IMR-90 (cell line): Measurements from ENCODE around the gene TTC9. TPM values are rescaled to one million over a fixed set of nuclear protein-coding genes. Genes with fewer than 3 reads are reported as not detected.

ENCODE experiments used
- ATAC-seq: fragments of 200-7000 bp; cut with Tn5 transposase; 2 replicates; pipeline ENCODE4 v1.9.1; 2020; ENCODE audit warnings: low read depth, mild to moderate bottlenecking, moderate library complexity
- BruUV-seq: library from RNA; stranded (reverse); fragments of 400-500 nt; replicated peaks from 2 replicates; lab custom pipeline; 2021; lab: Mats Ljungman, UMichigan
- CTCF ChIA-PET: fragments of 300-600 bp; formaldehyde crosslinking; extraction: SDS; loops from one replicate; lab custom pipeline; 2021; ENCODE audit warnings: antibody characterized with exemption; lab: Yijun Ruan, JAX
- POLR2A ChIA-PET: fragments of 300-600 bp; sonication (Branson Sonifier 250); formaldehyde crosslinking; loops from one replicate; lab custom pipeline; 2022; ENCODE audit warnings: antibody characterized with exemption; ENCODE audit not compliant: unreplicated experiment; lab: Charles Lee
- DNase-seq: peaks from one replicate; pipeline ENCODE4 v3.0.0; 2013
- H2AFZ ChIP-seq: replicated peaks from 2 replicates; pipeline ENCODE3; 2013; ENCODE audit warnings: low read length, mild to moderate bottlenecking; ENCODE audit not compliant: poor library complexity
- H2AK5ac ChIP-seq: 2 replicates; pipeline ENCODE4 v1.6.1; 2013; ENCODE audit warnings: low read depth, low read length, inconsistent platforms
- H2AK9ac ChIP-seq: replicated peaks from 2 replicates; pipeline ENCODE3; 2013; ENCODE audit warnings: mild to moderate bottlenecking, low read depth, low read length, moderate library complexity; ENCODE audit not compliant: poor library complexity
- H2BK120ac ChIP-seq: 2 replicates; pipeline ENCODE4 v1.6.1; 2013; ENCODE audit warnings: low read depth, low read length, inconsistent platforms
- H2BK15ac ChIP-seq: 3 replicates; pipeline ENCODE4 v1.6.1; 2013; ENCODE audit warnings: low read depth, low read length, inconsistent platforms
- H2BK20ac ChIP-seq: 2 replicates; pipeline ENCODE4 v1.6.1; 2013; ENCODE audit warnings: low read depth, mild to moderate bottlenecking, inconsistent platforms, low read length, moderate library complexity
- H2BK5ac ChIP-seq: 2 replicates; pipeline ENCODE4 v1.6.1; 2013; ENCODE audit warnings: mild to moderate bottlenecking, low read depth, low read length, inconsistent platforms; ENCODE audit not compliant: poor library complexity, severe bottlenecking
- H3K14ac ChIP-seq: replicated peaks from 2 replicates; pipeline ENCODE4 v1.6.1; 2013; ENCODE audit warnings: low read depth, low read length, inconsistent platforms
- H3K18ac ChIP-seq: 2 replicates; pipeline ENCODE4 v1.6.1; 2013; ENCODE audit warnings: low read depth, low read length, control low read depth
- H3K23ac ChIP-seq: 2 replicates; pipeline ENCODE4 v1.6.1; 2013; ENCODE audit warnings: low read depth, low read length, inconsistent platforms
- H3K27ac ChIP-seq: 2 replicates; pipeline ENCODE4 v1.5.1; 2013; ENCODE audit warnings: mild to moderate bottlenecking, control low read depth, low read length; ENCODE audit not compliant: insufficient read depth
- H3K27me3 ChIP-seq: 2 replicates; pipeline ENCODE4 v1.6.1; 2013; ENCODE audit warnings: low read length; ENCODE audit not compliant: control insufficient read depth, insufficient read depth
- H3K36me3 ChIP-seq: 2 replicates; pipeline ENCODE4 v1.6.1; 2013; ENCODE audit warnings: low read length, mixed read lengths; ENCODE audit not compliant: control insufficient read depth, insufficient read depth
- H3K4ac ChIP-seq: 2 replicates; pipeline ENCODE4 v1.6.1; 2013; ENCODE audit warnings: low read depth, low read length, inconsistent platforms
- H3K4me1 ChIP-seq: 2 replicates; pipeline ENCODE4 v1.6.1; 2013; ENCODE audit warnings: low read length, mixed read lengths; ENCODE audit not compliant: control insufficient read depth, insufficient read depth
- H3K4me2 ChIP-seq: 2 replicates; pipeline ENCODE4 v1.6.1; 2013; ENCODE audit warnings: low read depth, mild to moderate bottlenecking, control low read depth, low read length, moderate library complexity
- H3K4me3 ChIP-seq: 2 replicates; pipeline ENCODE4 v1.5.1; 2013; ENCODE audit warnings: low read depth, mild to moderate bottlenecking, control low read depth, low read length, moderate library complexity; ENCODE audit not compliant: insufficient read depth
- H3K56ac ChIP-seq: 2 replicates; pipeline ENCODE4 v1.6.1; 2013; ENCODE audit warnings: low read length, inconsistent platforms; ENCODE audit not compliant: insufficient read depth; ENCODE audit errors: extremely low read depth
- H3K79me1 ChIP-seq, 2 experiments: 2 replicates each; pipeline ENCODE4 v1.6.1; 2013; ENCODE audit warnings: low read length in 2 of 2, inconsistent platforms in 1 of 2, low read depth in 1 of 2
- H3K9ac ChIP-seq: 2 replicates; pipeline ENCODE4 v1.6.1; 2013; ENCODE audit warnings: low read depth, low read length, control low read depth
- H3K9me1 ChIP-seq: 2 replicates; pipeline ENCODE4 v1.6.1; 2013; ENCODE audit warnings: low read length, inconsistent platforms; ENCODE audit not compliant: insufficient read depth
- H3K9me3 ChIP-seq: 2 replicates; pipeline ENCODE4 v1.6.1; 2013; ENCODE audit warnings: low read length; ENCODE audit not compliant: control insufficient read depth, insufficient read depth
- H4K20me1 ChIP-seq: 2 replicates; pipeline ENCODE4 v1.6.1; 2013; ENCODE audit warnings: low read length, inconsistent platforms; ENCODE audit not compliant: insufficient read depth
- H4K5ac ChIP-seq: 2 replicates; pipeline ENCODE4 v1.6.1; 2013; ENCODE audit warnings: mild to moderate bottlenecking, low read depth, low read length, control low read depth
- H4K8ac ChIP-seq, 2 experiments: 2 replicates each; pipeline ENCODE4 v1.6.1; 2013; ENCODE audit warnings: low read depth in 2 of 2, low read length in 2 of 2, control low read depth in 1 of 2, inconsistent platforms in 1 of 2
- H4K91ac ChIP-seq: 2 replicates; pipeline ENCODE4 v1.6.1; 2013; ENCODE audit warnings: low read depth, low read length, inconsistent platforms; ENCODE audit not compliant: insufficient read depth
- MAFK ChIP-seq: IDR thresholded peaks from 2 replicates; pipeline ENCODE4 v1.6.1; 2012; ENCODE audit warnings: low read depth, low read length, improper control_type of control experiment
- MAZ ChIP-seq: IDR thresholded peaks from 2 replicates; pipeline ENCODE4 v1.6.1; 2012; ENCODE audit warnings: low read depth, mild to moderate bottlenecking, low read length, improper control_type of control experiment, moderate library complexity, borderline replicate concordance
- POLR2A ChIP-seq: IDR thresholded peaks from 2 replicates; pipeline ENCODE4 v1.6.1; 2012; ENCODE audit warnings: mild to moderate bottlenecking, low read depth, low read length
- RCOR1 ChIP-seq: IDR thresholded peaks from 2 replicates; pipeline ENCODE4 v1.6.1; 2012; ENCODE audit warnings: mild to moderate bottlenecking, low read length, improper control_type of control experiment; ENCODE audit not compliant: insufficient replicate concordance
- WGBS, 2 experiments: methylation state at CpG; one replicate each; pipeline versions ENCODE4 v1.1.5 to v1.1.7; 2013; ENCODE audit warnings: missing lambda C conversion rate in 2 of 2; ENCODE audit not compliant: insufficient read length in 1 of 2; ENCODE audit errors: extremely low coverage in 2 of 2; 5-methylcytosine and 5-hydroxymethylcytosine counted together
- dilution Hi-C: fragments of 300-500 bp; cut with HindIII; formaldehyde crosslinking; loops from one replicate; pipeline ENCODE4 v1.14.3; 2018; ENCODE audit warnings: low sequenced_read_pairs; ENCODE audit not compliant: unreplicated experiment
- in situ Hi-C: fragments of 300-500 bp; cut with MboI; formaldehyde crosslinking; loops from 3 replicates; pipeline ENCODE4 v1.14.3; 2019; ENCODE audit warnings: low sequenced_read_pairs, inconsistent platforms, mixed read lengths
- intact Hi-C: fragments of 100-400 bp; cut with micrococcal nuclease; formaldehyde crosslinking; loops from 2 replicates; pipeline ENCODE4 v1.10.0; 2022
- polyA plus RNA-seq, 3 experiments: library from polyadenylated mRNA; depleted of rRNA; stranded (reverse); fragments of >200 nt; gene quantifications; 2 replicates each; pipeline ENCODE4 v1.2.3, GENCODE V29; 2012; ENCODE audit warnings: low replicate concordance in 1 of 3
- total RNA-seq: library from RNA; depleted of rRNA; stranded (reverse); fragments of >200 nt; gene quantifications from 2 replicates; pipeline ENCODE4 v1.2.3, GENCODE V29; 2012

TTC9 gene
- total and polyA plus RNA-seq, 2 of the 4 experiments (the other 2 are of a cell fraction) = 0.02 TPM; not detected in 1

DNA sequence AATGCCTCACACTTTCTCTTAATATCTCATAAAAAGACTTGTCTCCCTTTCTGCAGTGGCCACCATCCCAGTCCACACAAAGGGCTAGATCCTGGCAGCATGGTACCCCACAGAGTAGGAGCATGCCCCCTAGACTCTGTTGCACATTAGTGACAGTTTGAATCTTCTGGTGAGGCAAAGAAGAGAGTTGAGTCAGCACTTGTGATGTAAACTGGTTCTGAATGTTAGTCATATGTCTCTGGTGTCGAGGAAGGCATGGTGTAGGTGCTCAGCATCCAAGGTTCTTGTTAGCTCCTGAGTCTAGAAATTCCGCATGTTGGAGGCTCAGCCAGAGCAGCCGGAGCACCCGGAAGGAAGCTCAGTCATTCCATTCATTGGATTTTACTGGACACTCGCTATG, 9.8 kb downstream of the TTC9 start:
- no peak overlapping the region for H3K27ac ChIP-seq
- no peak for ATAC-seq
- H4K5ac ChIP-seq = no peak overlapping the region
- H4K8ac ChIP-seq = no peak overlapping the region
- no peak overlapping the region for H3K14ac ChIP-seq
- no peaks in the 10 kb centered on the region for H3K9me3 ChIP-seq
- no peak overlapping the region for H3K9ac ChIP-seq
- no peak overlapping the region for H3K4ac ChIP-seq
- dilution Hi-C loops (no loop called here), intact Hi-C loops (no loop called here), in situ Hi-C loops (no loop called here)
- H3K4me2 ChIP-seq = no peak overlapping the region
- H3K56ac ChIP-seq = no peak overlapping the region
- H3K4me3 ChIP-seq = no peak overlapping the region
- H4K20me1 ChIP-seq = no peaks in the 10 kb centered on the region; the same call in 1 of the 2 replicates
- no peaks in the 10 kb centered on the region for H3K36me3 ChIP-seq
- no peak overlapping the region for H3K23ac ChIP-seq
- TF ChIP-seq POLR2A = no peak
- no peak for TF ChIP-seq MAZ
- no peak for TF ChIP-seq RCOR1
- 0 out of 2 replicates have a peak, but pooled peaks have one; percentile 3 for TF ChIP-seq MAFK
- no peak overlapping the region for H2AK9ac ChIP-seq
- H2AK5ac ChIP-seq = no peak overlapping the region
- H3K4me1 ChIP-seq = no peaks in the 10 kb centered on the region
- H3K79me1 ChIP-seq = no peaks in the 10 kb centered on the region
- no peak overlapping the region for H2BK120ac ChIP-seq
- no peak for DNase-seq
- no peaks in the 10 kb centered on the region for H3K9me1 ChIP-seq
- no CpG with 5 or more reads among the region's 5 CpGs for WGBS, 2 experiments
- no peak overlapping the region for H2AFZ ChIP-seq
- H2BK20ac ChIP-seq = no peak overlapping the region
- no peak overlapping the region for H2BK15ac ChIP-seq
- ChIA-PET POLR2A (no interaction called here), CTCF (interaction anchor here (0.7 kb wide), 1 partner anchor 17 kb away, joined by 3 read pairs; no protein-coding TSS in a partner anchor)
- H3K27me3 ChIP-seq = peaks cover 13% of the 10 kb centered on the region
- H4K91ac ChIP-seq = no peak overlapping the region
- H3K18ac ChIP-seq = no peak overlapping the region
- H2BK5ac ChIP-seq = no peak overlapping the region
- BruUV-seq = no TSS peak
